HFFc6 (cell line): ENCODE results near the gene CATSPERB. TPM values are rescaled to one million over a fixed set of nuclear protein-coding genes. Genes with fewer than 3 reads are reported as not detected.
"Not testable (repeated sequence)": the region's sequence is repeated elsewhere in the genome, so short reads cannot be mapped to it uniquely, and the experiment has no call there.

ENCODE experiments used
- DNase-seq: peaks from one replicate; pipeline ENCODE4 v3.0.0-alpha.2; 2018
- H3K27ac Mint-ChIP-seq: 2 replicates; pipeline ENCODE4 v1.8.0; 2020; ENCODE audit warnings: mild to moderate bottlenecking, mixed read lengths
- H3K27me3 Mint-ChIP-seq: 2 replicates; pipeline ENCODE4 v1.8.0; 2021; ENCODE audit warnings: mild to moderate bottlenecking, moderate library complexity, mixed read lengths; ENCODE audit not compliant: insufficient read depth
- H3K36me3 Mint-ChIP-seq: 2 replicates; pipeline ENCODE4 v1.8.0; 2021; ENCODE audit warnings: low read depth, mixed read lengths
- H3K4me1 Mint-ChIP-seq: 2 replicates; pipeline ENCODE4 v1.8.0; 2020; ENCODE audit warnings: low read depth, mixed read lengths
- H3K4me3 Mint-ChIP-seq: 2 replicates; pipeline ENCODE4 v1.8.0; 2020; ENCODE audit warnings: mild to moderate bottlenecking, moderate library complexity, mixed read lengths
- H3K9me3 Mint-ChIP-seq: 2 replicates; pipeline ENCODE4 v1.8.0; 2020; ENCODE audit warnings: mild to moderate bottlenecking, mixed read lengths
- total RNA-seq, 6 experiments: library from RNA; stranded (reverse); fragmentation: NEBNext Ultra II Directional; extraction: Animal tissue kit (Norgen Biotek cat#: 25700); gene quantifications; 2 replicates in 1 of 6; 3 replicates in 5 of 6; pipeline ENCODE4 v1.2.3, GENCODE V29; 2021
- TF ChIP-seq, protein P1 (sequence below): fragments of 200-600 bp; sonication (generic); IDR thresholded peaks from 2 replicates; pipeline ENCODE4 v1.5.0; 2021; ENCODE audit warnings: antibody characterized with exemption, mild to moderate bottlenecking

Gene CATSPERB
- total RNA-seq, 6 experiments from 2014 or later = not detected

DNA sequence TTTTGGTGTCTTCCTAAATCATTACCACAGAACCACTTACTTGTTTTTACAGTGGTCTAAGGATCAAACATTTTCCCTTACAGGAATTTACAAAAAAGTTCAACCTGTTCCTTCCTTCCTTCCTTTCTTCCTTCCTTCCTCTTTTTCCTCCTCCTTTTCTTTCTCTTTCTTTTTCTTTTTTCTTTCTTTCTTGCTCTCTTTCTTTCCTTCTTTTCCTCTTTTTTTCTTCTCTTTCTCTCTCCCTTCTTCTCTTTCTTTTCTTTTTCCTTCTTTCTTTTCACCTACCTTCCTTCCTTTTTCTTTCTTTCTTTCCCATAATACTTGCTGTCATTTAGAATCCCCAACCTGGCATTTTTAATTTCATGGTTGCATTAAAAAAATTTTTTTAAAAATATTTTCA is 162.6 kb downstream of the CATSPERB start:
- H3K27ac Mint-ChIP-seq = no peak overlapping the region
- peaks cover 2% of the 10 kb centered on the region for H3K4me1 Mint-ChIP-seq
- no peak overlapping the region for H3K4me3 Mint-ChIP-seq
- H3K9me3 Mint-ChIP-seq = peaks cover 10% of the 10 kb centered on the region; the same call in 1 of the 2 replicates
- no peaks in the 10 kb centered on the region for H3K36me3 Mint-ChIP-seq
- DNase-seq = no peak
- TF ChIP-seq, protein P1, sequence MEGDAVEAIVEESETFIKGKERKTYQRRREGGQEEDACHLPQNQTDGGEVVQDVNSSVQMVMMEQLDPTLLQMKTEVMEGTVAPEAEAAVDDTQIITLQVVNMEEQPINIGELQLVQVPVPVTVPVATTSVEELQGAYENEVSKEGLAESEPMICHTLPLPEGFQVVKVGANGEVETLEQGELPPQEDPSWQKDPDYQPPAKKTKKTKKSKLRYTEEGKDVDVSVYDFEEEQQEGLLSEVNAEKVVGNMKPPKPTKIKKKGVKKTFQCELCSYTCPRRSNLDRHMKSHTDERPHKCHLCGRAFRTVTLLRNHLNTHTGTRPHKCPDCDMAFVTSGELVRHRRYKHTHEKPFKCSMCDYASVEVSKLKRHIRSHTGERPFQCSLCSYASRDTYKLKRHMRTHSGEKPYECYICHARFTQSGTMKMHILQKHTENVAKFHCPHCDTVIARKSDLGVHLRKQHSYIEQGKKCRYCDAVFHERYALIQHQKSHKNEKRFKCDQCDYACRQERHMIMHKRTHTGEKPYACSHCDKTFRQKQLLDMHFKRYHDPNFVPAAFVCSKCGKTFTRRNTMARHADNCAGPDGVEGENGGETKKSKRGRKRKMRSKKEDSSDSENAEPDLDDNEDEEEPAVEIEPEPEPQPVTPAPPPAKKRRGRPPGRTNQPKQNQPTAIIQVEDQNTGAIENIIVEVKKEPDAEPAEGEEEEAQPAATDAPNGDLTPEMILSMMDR = no peak
- peaks cover 1% of the 10 kb centered on the region for H3K27me3 Mint-ChIP-seq

DNA sequence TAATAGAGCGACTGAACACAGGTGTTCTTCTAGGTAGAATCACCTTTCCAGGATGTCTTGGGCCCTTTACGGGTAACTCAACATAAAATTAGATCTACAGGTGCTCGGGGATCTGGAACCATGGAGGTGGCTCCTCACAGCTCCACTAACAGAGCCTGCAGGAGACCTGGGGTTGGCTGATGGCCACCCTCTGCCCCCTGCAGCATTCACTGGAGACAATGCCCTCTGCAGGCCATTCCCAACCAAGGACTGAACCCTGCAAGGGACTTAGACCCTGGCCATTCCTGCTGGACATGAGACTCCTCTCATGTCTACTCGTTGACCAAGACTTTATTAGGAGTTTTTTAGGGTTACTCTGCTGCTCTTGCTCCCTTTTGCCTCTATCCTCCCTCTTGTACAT is 163.3 kb downstream of the CATSPERB start:
- H3K27me3 Mint-ChIP-seq = no peaks in the 10 kb centered on the region; the same call in 1 of the 2 replicates
- H3K4me1 Mint-ChIP-seq = no peaks in the 10 kb centered on the region
- peaks cover 10% of the 10 kb centered on the region; the same call in 1 of the 2 replicates for H3K9me3 Mint-ChIP-seq
- no peak for DNase-seq
- no peaks in the 10 kb centered on the region for H3K36me3 Mint-ChIP-seq
- H3K4me3 Mint-ChIP-seq = no peak overlapping the region
- TF ChIP-seq, protein P1 = no peak
- H3K27ac Mint-ChIP-seq = no peak overlapping the region

DNA sequence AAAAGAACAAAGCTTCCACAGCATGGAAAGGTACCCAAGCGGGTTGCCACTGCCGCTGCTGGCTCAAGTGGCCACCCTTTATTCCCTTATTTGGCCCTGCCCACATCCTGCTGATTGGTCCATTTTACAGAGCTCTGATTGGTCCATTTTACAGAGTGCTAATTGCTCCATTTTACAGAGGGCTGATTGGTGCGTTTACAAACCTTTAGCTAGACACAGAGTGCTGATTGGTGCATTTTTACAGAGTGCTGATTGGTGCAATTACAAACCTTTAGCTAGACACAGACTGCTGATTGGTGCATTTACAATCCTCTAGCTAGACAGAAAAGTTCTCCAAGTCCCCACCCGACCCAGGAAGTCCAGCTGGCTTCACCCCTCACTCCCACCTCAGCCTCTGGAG is 164.1 kb downstream of the CATSPERB start:
- H3K27me3 Mint-ChIP-seq, H3K4me1 Mint-ChIP-seq, H3K4me3 Mint-ChIP-seq, H3K36me3 Mint-ChIP-seq, H3K27ac Mint-ChIP-seq, DNase-seq: not testable (repeated sequence)
- peaks cover 10% of the 10 kb centered on the region; the same call in 1 of the 2 replicates for H3K9me3 Mint-ChIP-seq

DNA sequence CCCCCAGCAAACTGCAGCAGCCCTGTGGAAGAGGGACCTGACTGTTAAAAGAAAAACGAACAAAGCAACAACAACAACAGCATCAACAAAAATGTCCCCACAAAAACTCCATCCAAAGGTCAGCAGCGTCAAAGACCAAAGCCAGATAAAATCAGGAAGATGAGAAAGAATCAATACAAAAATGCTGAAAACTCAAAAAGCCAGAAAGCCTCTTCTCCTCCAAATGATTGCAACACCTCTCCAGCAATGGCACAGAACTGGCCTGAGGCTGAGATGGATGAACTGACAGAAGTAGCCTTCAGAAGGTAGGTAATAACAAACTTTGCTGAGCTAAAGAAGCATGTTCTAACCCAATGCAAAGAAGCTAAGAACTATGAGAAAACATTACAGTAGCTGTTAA is 176.4 kb downstream of the CATSPERB start:
- H3K4me1 Mint-ChIP-seq = no peaks in the 10 kb centered on the region
- H3K9me3 Mint-ChIP-seq = peaks cover 31% of the 10 kb centered on the region
- TF ChIP-seq, protein P1 = no peak
- no peak overlapping the region for H3K4me3 Mint-ChIP-seq
- peaks cover 5% of the 10 kb centered on the region; the same call in 1 of the 2 replicates for H3K36me3 Mint-ChIP-seq
- no peaks in the 10 kb centered on the region for H3K27me3 Mint-ChIP-seq
- DNase-seq = no peak
- no peak overlapping the region for H3K27ac Mint-ChIP-seq

DNA sequence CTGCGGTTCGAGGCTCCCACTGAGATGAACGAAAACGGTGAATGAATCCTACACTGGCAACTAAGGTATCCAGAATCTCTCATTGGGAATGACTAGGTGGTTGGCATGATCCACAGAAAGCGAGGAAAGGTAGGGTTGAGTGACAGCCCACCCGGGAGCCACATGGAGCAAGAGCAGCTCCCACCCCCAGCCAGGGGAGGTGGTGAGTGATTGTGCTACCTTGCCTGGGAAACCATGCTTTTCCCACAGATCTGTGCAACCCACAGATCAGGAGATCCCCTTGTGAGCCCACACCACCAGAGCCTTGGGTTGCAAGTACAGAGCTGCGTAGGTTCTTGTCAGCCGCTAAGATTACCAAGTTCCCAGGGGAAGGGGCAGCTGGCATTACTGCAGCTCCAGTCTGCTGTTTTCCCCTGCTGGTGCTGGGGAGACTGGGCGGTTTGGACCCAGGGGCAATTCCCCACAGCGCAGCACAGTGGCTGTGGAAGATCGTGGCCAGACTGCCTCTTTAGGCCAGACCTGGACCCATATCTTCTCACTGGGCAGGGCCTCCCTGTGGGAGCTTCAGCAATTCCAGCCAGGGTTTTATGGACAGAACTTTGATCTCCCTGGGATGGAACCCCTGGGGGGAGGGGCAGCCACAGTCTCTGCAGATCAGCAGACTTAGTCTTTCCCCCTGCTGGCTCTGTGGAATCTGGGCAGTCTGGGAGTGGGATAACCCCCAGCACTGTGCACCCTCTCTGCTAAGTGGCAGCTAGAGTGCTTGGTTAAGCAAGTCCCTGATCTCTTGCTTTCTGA is 177.2 kb downstream of the CATSPERB start:
- H3K4me1 Mint-ChIP-seq = no peaks in the 10 kb centered on the region

DNA sequence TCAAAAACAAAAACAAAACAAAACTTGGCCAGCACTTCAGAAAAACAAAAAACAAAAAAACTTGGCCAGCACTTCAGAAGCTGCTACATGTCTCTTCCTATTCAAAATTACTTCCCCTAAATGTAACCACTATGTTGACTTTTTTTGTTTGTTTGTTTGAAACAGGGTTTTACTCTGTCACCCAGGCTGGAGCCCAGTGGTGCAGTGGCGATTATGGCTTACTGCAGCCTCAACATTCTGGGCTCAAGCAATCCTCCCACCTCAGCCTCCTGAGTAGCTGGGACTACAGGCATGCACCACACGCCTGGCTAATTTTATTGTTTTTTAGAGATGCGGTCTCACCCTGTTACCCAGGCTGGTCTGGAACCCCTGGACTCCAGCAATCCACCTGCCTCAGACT is 183.8 kb downstream of the CATSPERB start:
- Mint-ChIP-seq H3K4me1 (no peaks in the 10 kb centered on the region), H3K9me3 (no peaks in the 10 kb centered on the region), H3K27me3 (peaks cover 3% of the 10 kb centered on the region; the same call in 1 of the 2 replicates), H3K36me3 (no peaks in the 10 kb centered on the region), H3K27ac (no peak overlapping the region), H3K4me3 (no peak overlapping the region)
- no peak for DNase-seq
- TF ChIP-seq, protein P1 = no peak

More for the DNA sequence above, 177.2 kb downstream of the CATSPERB start:
- Mint-ChIP-seq H3K9me3 (peaks cover 31% of the 10 kb centered on the region), H3K27me3 (no peaks in the 10 kb centered on the region), H3K4me3 (no peak overlapping the region), H3K36me3 (peaks cover 5% of the 10 kb centered on the region; the same call in 1 of the 2 replicates), H3K27ac (no peak overlapping the region)
- DNase-seq = no peak
- TF ChIP-seq, protein P1 = no peak
